ENCODE data around the gene ZNF81.

DNA sequence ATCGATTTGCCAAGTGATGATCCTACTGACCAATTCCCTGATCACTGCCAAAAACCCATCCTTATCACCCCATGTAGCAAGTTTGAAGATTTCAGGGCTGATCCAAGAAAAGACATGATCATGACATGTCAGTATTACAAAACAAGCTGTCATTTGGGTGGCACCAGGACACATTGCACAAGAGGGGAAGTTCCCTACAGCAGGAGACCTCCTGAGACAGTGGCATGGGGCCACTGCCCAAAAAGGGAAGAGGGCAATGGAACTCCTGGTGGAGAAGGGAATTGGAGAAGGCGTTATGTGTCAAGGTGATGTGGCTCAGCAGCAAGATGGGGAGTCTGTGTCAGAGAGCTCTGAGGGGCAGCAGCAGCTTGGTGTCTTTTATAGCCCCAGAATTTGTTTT, 123.7 kb downstream of the ZNF81 start:
- TF ChIP-seq, protein P1, sequence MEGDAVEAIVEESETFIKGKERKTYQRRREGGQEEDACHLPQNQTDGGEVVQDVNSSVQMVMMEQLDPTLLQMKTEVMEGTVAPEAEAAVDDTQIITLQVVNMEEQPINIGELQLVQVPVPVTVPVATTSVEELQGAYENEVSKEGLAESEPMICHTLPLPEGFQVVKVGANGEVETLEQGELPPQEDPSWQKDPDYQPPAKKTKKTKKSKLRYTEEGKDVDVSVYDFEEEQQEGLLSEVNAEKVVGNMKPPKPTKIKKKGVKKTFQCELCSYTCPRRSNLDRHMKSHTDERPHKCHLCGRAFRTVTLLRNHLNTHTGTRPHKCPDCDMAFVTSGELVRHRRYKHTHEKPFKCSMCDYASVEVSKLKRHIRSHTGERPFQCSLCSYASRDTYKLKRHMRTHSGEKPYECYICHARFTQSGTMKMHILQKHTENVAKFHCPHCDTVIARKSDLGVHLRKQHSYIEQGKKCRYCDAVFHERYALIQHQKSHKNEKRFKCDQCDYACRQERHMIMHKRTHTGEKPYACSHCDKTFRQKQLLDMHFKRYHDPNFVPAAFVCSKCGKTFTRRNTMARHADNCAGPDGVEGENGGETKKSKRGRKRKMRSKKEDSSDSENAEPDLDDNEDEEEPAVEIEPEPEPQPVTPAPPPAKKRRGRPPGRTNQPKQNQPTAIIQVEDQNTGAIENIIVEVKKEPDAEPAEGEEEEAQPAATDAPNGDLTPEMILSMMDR (IDR thresholded peaks at IDR 0.05): no peak
- no peak for TF ChIP-seq POLR2A (IDR thresholded peaks at IDR 0.05)

All from gastroesophageal sphincter (tissue), 3 donors.